Activated gamma-delta T cell treated with anti-CD3 and anti-CD28 coated beads, Interleukin-2, amount 50 U/mL, for 16 hours (primary cell): Measurements from ENCODE around the gene CRACR2A.

ENCODE experiments used
- DNase-seq: peaks from one replicate; pipeline ENCODE4 v3.0.0-alpha.2; 2020; ENCODE audit warnings: low read depth

CRACR2A gene, protein sequence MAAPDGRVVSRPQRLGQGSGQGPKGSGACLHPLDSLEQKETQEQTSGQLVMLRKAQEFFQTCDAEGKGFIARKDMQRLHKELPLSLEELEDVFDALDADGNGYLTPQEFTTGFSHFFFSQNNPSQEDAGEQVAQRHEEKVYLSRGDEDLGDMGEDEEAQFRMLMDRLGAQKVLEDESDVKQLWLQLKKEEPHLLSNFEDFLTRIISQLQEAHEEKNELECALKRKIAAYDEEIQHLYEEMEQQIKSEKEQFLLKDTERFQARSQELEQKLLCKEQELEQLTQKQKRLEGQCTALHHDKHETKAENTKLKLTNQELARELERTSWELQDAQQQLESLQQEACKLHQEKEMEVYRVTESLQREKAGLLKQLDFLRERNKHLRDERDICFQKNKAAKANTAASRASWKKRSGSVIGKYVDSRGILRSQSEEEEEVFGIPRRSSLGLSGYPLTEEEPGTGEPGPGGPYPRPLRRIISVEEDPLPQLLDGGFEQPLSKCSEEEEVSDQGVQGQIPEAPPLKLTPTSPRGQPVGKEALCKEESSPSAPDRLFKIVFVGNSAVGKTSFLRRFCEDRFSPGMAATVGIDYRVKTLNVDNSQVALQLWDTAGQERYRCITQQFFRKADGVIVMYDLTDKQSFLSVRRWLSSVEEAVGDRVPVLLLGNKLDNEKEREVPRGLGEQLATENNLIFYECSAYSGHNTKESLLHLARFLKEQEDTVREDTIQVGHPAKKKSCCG

GRCh38 chr12:3752741-3753486 is at the start of gene CRACR2A:
TSS of gene CRACR2A (minus strand) at chr12:3753109. CDS start at chr12:3696999, 56,110 bp downstream.
- peak; percentile 76 for DNase-seq

- no peak for DNase-seq
Observed at GRCh38 chr12:3797531-3798048, 44.7 kb upstream of the CRACR2A start.

DNA sequence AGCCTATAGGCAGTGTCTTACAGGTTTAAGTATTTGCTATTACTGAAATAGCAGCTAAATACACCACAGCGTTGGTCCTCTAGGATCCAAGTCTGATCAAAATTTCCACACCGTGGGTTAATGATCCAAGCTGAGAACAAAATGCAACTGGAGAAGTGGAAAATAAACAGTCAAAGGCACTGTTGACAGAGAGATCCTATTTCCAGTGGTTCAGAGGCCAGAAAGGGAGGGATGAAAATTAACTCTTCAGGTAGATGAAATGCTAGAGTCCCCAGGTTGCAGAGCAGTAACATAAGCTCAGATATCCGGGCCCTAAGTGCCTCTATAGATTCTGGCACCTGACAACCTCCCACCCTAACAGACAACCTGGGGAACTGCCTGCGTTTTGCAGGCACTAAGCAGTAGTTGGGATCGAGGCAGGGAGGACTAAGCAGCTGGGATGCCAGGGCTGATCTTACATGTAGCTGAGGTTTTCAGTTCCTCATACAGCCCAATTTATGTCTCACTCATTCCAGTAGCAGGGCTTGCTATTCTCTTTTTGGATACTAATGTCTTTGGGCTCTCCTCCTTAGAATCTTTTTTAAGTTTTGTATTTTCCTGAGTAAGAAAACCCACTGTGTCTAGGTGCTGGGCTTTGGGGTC is 42.7 kb upstream of the CRACR2A start:
- no peak for DNase-seq

DNA sequence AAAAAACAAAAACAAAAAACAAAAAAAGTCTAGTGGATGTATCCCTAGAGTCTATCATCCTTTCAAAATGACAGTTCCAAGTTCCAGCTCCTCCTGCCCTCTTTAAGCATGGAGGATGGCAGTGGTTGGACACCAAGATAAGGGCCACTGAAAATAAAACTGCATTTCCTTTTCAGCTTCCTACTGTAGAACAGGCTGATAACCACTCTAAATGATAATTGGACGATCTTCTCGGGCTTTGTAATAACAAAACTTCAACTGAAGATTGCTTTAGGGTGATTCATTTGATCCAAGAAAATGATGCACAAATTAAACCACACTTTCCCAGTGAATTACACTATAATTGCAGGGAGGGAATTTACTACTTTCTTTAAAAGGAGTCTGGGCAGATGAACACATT is 42.2 kb upstream of the CRACR2A start:
- DNase-seq: no peak

- no peak for DNase-seq
Observed at GRCh38 chr12:3792623-3793288, 39.8 kb upstream of the CRACR2A start.

GRCh38 chr12:3791256-3791874 is 38.5 kb upstream of the CRACR2A start:
- no peak for DNase-seq

GRCh38 chr12:3790642-3791041 is 37.7 kb upstream of the CRACR2A start:
- no peak for DNase-seq

DNA sequence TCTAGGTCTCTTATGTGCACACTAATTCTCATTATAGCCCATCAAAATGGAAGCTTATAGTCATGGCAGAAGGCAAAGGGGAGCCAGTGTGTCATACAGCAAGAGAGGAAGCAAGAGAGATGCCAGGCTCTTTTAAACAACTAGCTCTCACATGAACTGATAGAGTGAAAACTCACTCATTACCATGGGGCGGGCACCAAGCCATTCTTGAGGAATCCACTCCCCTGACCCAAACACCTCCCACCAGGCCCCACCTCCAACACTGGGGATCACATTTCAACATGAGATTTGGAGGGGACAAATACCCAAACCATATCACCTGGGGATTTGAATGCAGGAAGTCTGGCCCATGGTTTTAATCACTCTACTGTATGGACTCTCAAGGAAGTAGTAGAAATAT is 36.9 kb upstream of the CRACR2A start:
- no peak for DNase-seq

GRCh38 chr12:3777206-3777809 is 24.4 kb upstream of the CRACR2A start:
- no peak for DNase-seq

- no peak for DNase-seq
Observed at GRCh38 chr12:3775385-3776035, 22.6 kb upstream of the CRACR2A start.

GRCh38 chr12:3772380-3772779 is 19.5 kb upstream of the CRACR2A start:
- DNase-seq: no peak

- DNase-seq: no peak
Observed at GRCh38 chr12:3771853-3772252, 18.9 kb upstream of the CRACR2A start.

DNA sequence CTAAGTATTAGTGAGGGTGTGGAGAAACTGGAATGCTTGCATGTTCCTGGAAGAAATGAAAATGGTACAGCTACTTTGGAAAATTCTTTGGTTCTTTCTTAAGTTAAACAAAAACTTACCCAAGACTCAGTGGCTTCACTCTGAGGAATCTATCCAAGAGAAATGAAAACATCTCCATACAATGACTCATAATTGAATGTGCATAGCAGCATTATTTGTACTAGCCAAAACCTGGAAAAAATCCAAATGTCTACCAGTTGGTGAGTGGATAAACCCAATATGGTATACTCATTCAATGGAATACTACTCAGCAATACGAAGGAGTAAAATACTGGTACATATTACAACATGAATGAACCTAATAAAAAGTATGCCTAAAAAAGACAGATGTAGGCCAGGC is 18.0 kb upstream of the CRACR2A start:
- no peak for DNase-seq

DNA sequence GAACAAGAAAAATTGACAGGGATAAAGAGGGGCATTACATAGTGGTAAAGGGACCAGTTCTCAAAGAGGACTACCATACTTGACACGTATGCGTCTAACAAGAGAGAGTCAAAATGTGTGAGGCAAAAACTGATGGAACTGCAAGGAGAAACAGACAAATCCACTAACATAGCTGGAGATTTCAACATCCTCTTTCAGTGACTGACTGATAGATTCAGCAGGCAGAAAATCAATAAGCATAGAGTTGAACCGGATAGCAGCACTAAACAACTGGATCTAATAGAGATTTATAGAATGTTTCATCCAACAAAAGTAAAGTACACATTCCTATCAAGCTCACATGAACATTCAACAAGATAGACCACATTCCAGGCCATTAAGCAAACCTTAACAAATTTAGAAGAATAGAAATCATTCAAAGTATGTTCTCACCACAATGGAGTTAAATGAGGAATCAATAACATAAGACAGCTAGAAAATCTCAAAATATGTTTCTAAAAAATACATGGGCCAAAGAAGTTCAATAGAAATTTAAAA is 16.1 kb upstream of the CRACR2A start:
- no peak for DNase-seq

- no peak for DNase-seq
Observed at GRCh38 chr12:3761116-3761735, 8.3 kb upstream of the CRACR2A start.

GRCh38 chr12:3759878-3760277 is 7.0 kb upstream of the CRACR2A start:
- no peak for DNase-seq

GRCh38 chr12:3757261-3757660 is 4.4 kb upstream of the CRACR2A start:
- no peak for DNase-seq

GRCh38 chr12:3755898-3756297 is 3.0 kb upstream of the CRACR2A start:
- no peak for DNase-seq
